AG10803 (cell line): Measurements from ENCODE around the gene TAF3.
A peak's percentile ranks its signal among the peaks of the same experiment; 100 is the strongest.

Experiments
- DNase-seq: peaks from one replicate; pipeline ENCODE4 v3.0.0; 2010; ENCODE audit warnings: low read depth
- H3K4me3 ChIP-seq: 2 replicates; pipeline ENCODE4 v1.5.1; 2011; ENCODE audit warnings: mild to moderate bottlenecking, low read length, control low read depth
- TF ChIP-seq, protein P1 (sequence below): conservative IDR thresholded peaks from 2 replicates; pipeline ENCODE4 v1.5.1; 2011; ENCODE audit warnings: mild to moderate bottlenecking, low read length, control low read depth, inconsistent platforms

TAF3 gene

GRCh38 chr10:8044331-8044907, 226.1 kb downstream of the TAF3 start:
- TF ChIP-seq, protein P1, sequence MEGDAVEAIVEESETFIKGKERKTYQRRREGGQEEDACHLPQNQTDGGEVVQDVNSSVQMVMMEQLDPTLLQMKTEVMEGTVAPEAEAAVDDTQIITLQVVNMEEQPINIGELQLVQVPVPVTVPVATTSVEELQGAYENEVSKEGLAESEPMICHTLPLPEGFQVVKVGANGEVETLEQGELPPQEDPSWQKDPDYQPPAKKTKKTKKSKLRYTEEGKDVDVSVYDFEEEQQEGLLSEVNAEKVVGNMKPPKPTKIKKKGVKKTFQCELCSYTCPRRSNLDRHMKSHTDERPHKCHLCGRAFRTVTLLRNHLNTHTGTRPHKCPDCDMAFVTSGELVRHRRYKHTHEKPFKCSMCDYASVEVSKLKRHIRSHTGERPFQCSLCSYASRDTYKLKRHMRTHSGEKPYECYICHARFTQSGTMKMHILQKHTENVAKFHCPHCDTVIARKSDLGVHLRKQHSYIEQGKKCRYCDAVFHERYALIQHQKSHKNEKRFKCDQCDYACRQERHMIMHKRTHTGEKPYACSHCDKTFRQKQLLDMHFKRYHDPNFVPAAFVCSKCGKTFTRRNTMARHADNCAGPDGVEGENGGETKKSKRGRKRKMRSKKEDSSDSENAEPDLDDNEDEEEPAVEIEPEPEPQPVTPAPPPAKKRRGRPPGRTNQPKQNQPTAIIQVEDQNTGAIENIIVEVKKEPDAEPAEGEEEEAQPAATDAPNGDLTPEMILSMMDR = no peak
- DNase-seq = no peak
- H3K4me3 ChIP-seq = no peak overlapping the region

DNA sequence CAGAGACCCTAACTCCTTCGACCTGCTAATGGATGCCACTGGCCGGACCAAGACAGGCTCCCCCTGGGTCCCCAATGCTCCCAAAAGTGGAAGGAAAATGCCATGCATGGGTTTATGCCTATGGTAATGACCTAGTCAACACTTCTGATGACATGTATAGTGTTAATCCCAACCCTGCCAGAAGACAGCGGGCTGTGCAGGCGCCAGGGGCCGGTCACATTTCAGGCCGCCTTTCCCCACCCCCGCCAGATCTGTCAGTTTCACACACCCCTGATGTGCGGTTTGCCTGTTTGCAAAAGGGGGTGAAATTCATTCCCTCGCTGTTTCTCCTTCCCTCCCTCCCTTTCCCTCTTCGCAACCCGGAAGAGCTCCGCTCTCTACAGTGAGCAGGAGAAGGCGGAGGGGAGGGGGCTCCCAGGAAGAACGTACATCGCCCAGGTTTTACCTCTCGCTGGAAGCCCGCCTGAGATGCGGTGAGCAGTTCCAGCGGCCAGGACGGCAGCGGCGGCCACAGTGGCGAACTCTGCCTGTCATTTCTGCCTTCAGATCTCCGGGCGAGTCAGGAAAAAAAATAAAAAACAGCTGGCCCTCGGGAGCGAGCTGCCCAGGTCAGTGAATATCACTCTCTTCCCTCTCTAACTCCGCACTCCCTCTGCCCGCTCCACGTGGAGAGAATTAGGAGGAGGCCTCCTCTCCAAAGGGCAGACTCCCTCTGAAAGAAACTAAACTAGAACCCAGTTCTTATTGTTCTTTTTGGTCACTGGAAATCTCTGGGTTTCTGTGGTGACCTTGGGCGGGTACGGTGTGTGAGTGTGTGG, 226.8 kb downstream of the TAF3 start:
- TF ChIP-seq, protein P1 = no peak
- H3K4me3 ChIP-seq = peak overlapping the region; percentile 47
- DNase-seq = no peak

- H3K4me3 ChIP-seq = no peak overlapping the region
- TF ChIP-seq, protein P1 = no peak
- DNase-seq = no peak
Measured at GRCh38 chr10:8045726-8046494, 227.6 kb downstream of the TAF3 start.

DNA sequence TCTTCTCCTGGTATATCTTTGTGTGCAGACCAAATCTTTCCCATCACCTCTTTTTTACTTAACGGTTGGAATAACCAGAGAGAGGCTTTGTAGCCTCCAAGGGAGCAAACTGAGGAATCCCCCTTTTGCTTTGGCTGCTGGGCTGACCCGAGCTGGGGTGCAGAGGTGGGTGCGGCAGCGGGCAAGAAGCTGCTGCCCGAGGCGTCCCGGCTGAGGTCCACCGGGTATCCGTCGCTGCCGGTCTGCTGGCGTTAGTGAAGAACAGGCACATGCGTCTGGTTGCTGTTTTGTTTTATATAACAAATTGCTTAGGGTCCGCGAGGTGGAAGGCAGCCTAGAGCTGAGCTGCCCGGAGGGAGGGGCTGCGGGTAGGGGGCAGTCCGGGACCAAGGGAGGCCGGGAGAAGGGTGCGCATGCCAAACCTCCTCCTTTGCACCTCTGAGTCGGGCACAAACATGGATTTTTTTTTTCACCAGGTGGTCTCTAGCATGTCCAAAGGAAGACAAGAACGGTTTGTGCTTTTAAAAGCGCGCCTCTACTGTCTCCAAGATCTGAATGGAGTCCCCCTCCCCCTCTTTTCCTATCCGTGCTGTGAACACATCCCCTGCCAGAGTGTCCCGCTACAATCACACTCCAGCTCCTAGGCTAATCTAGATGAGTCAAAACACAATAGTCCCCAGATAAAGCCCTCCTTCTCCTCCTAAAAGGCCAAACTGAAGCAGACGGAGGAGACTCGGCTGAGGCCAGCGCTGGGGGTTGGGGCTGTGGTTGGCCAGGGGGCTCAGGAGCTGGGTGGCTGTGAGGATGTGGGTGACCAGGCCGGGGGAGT, 229.4 kb downstream of the TAF3 start:
- no peak overlapping the region for H3K4me3 ChIP-seq
- DNase-seq = no peak
- TF ChIP-seq, protein P1 = no peak

DNA sequence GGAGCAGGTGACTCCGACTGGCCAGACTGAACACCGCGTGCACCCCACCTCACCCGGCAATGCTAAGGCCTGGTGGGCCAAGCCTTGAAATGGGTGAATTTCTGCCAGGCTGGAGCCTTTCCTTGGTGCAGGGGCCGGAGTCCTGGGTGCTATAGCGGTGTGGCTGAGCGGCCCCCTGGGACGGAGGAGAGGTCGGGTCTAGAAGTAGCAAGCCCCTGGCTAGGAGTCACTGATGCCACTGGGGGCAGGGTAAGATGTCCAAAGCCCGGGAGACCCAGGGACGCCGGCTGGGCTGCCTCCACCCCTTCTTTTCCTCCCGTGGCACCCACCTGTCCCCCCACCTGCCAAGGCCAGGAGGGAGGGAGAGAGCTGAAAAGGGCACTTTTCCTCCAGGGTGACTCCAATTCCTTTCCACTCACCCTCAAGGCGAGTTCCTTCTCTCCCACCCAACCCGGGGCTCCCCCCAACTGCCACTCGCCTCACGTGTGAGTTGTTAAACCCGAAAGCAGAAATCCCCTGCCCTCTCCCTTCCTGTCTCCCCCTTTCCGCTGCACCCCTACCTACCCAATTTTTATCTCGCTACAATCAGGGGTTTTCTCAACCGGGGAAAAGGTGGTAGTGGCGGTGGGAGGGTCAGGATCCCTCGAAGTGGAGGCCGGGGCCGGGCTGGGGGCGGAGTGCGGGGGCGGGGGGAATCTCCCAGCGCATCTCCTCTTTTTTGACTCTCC, 230.1 kb downstream of the TAF3 start:
- no peak overlapping the region for H3K4me3 ChIP-seq
- DNase-seq = no peak
- TF ChIP-seq, protein P1 = no peak

DNA sequence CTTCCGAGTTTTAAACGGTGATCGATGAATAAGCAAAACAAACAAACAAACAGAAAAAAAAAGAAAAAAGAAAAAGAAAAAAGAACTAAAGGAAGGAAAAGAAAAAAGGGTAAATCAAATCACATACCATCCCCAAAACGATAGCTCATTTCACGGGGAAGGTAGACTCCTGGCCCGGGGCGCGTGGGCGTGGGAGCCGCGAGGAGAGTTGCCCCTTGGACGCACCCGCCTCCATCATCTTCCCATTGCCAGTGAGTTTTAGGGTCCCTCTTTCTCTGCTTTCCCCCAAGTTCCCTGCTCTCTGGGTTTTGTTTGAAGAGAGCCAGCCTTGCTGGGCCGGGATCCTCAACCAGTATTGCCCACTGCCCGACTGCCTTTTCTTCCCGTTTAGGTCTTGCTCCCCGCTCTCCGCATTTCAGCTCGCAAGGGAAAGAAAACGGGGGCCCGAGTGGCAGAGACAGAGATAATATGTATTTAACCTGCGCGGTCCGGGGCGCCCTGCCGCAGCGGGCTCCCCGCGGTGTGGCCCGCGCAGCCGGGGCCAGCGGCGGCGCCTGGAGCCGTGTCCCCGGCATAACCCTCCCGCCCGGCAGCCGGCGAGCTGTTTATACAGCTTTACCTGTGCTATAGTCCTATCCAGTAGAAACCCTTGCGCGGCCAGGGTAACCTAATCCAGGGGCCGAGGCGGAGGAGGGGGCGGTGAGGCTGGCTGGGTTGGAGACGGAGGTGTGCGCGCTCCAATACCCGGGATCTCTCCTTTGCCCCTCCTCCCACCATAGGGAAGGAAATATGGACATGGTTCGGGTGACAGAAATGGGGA, 230.9 kb downstream of the TAF3 start:
- no peak for DNase-seq
- no peak overlapping the region for H3K4me3 ChIP-seq

More for the DNA sequence above, 230.9 kb downstream of the TAF3 start:
- TF ChIP-seq, protein P1 = no peak
